H1 (cell line): ENCODE measurements around the gene IFNA17. TPM values are rescaled to one million over a fixed set of nuclear protein-coding genes. Genes with fewer than 3 reads are reported as not detected.

Experiments
- CTCF ChIA-PET: fragments of 300-600 bp; sonication (Branson Sonifier 250); formaldehyde crosslinking; loops from one replicate; lab custom pipeline; 2021; ENCODE audit not compliant: partially characterized antibody; lab: Charles Lee
- POLR2A ChIA-PET: fragments of 300-600 bp; sonication (Branson Sonifier 250); formaldehyde crosslinking; loops from one replicate; lab custom pipeline; 2021; ENCODE audit warnings: inconsistent platforms; ENCODE audit not compliant: partially characterized antibody; lab: Charles Lee
- DNase-seq, 2 experiments: peaks; one replicate each; pipeline versions ENCODE4 v3.0.0 to v3.0.0-alpha.2; 2010 to 2022; ENCODE audit warnings: low spot score in 2 of 2, low read depth in 1 of 2, mixed read lengths in 1 of 2
- FAIRE-seq: peaks from 2 replicates; lab custom pipeline; 2011; peaks lifted over from hg19 to GRCh38; lab: Jason Lieb, UNC
- H2AFZ ChIP-seq: 2 replicates; pipeline ENCODE4 v1.8.1; 2012; ENCODE audit warnings: low read length, inconsistent platforms
- H2AK5ac ChIP-seq: 2 replicates; pipeline ENCODE4 v1.6.1; 2013; ENCODE audit warnings: low read depth, low read length
- H2BK120ac ChIP-seq: replicated peaks from 2 replicates; pipeline ENCODE3; 2013; ENCODE audit warnings: low read depth, low read length, inconsistent platforms
- H2BK12ac ChIP-seq: 2 replicates; pipeline ENCODE4 v1.6.1; 2013; ENCODE audit warnings: low read depth, low read length
- H2BK15ac ChIP-seq: 2 replicates; pipeline ENCODE4 v1.6.1; 2013; ENCODE audit warnings: low read length
- H2BK20ac ChIP-seq: 2 replicates; pipeline ENCODE4 v1.6.1; 2013; ENCODE audit warnings: low read length
- H2BK5ac ChIP-seq: 2 replicates; pipeline ENCODE4 v1.6.1; 2013; ENCODE audit warnings: low read depth, low read length
- H3K14ac ChIP-seq: 2 replicates; pipeline ENCODE4 v1.6.1; 2013; ENCODE audit warnings: inconsistent platforms; ENCODE audit not compliant: insufficient read length
- H3K18ac ChIP-seq: 2 replicates; pipeline ENCODE4 v1.6.1; 2013; ENCODE audit warnings: low read length; ENCODE audit errors: extremely low read depth
- H3K23ac ChIP-seq: 2 replicates; pipeline ENCODE4 v1.6.1; 2013; ENCODE audit warnings: inconsistent platforms; ENCODE audit not compliant: insufficient read length
- H3K23me2 ChIP-seq: 2 replicates; pipeline ENCODE4 v1.6.1; 2013; ENCODE audit warnings: low read depth, low read length
- H3K27ac ChIP-seq: 2 replicates; pipeline ENCODE4 v1.6.1; 2011; ENCODE audit warnings: low read depth, low read length, inconsistent platforms
- H3K27me3 ChIP-seq, 4 experiments: replicated peaks in 1 of 4; 1 replicate in 1 of 4; 2 replicates in 3 of 4; pipeline versions ENCODE4 v1.6.1 to v1.8.1; 2011 to 2013; ENCODE audit warnings: low read length in 3 of 4, mild to moderate bottlenecking in 3 of 4, inconsistent platforms in 2 of 4, mixed read lengths in 2 of 4, moderate library complexity in 1 of 4; ENCODE audit not compliant: control insufficient read depth in 3 of 4, insufficient read depth in 3 of 4; ENCODE audit errors: extremely low read depth in 1 of 4
- H3K36me3 ChIP-seq, 4 experiments: 2 replicates each; pipeline versions ENCODE4 v1.6.1 to v1.8.1; 2011 to 2013; ENCODE audit warnings: mild to moderate bottlenecking in 4 of 4, low read length in 3 of 4, moderate library complexity in 2 of 4, control low read depth in 1 of 4, inconsistent platforms in 1 of 4; ENCODE audit not compliant: insufficient read depth in 4 of 4, control insufficient read depth in 2 of 4
- H3K4ac ChIP-seq: replicated peaks from 2 replicates; pipeline ENCODE3; 2013; ENCODE audit warnings: low read length, low read depth, mixed read lengths, inconsistent platforms; ENCODE audit not compliant: insufficient read length
- H3K4me1 ChIP-seq, 4 experiments: replicated peaks in 1 of 4; 1 replicate in 1 of 4; 2 replicates in 3 of 4; pipeline versions ENCODE4 v1.6.1 to v1.8.1; 2011 to 2013; ENCODE audit warnings: low read length in 3 of 4, inconsistent platforms in 2 of 4, mixed read lengths in 1 of 4; ENCODE audit not compliant: insufficient read depth in 4 of 4, control insufficient read depth in 3 of 4
- H3K4me2 ChIP-seq, 2 experiments: 2 replicates each; pipeline versions ENCODE4 v1.6.1 to v1.8.1; 2011 to 2013; ENCODE audit warnings: low read depth in 2 of 2, low read length in 2 of 2, control low read depth in 1 of 2, inconsistent platforms in 1 of 2, mild to moderate bottlenecking in 1 of 2; ENCODE audit not compliant: insufficient read depth in 1 of 2
- H3K4me3 ChIP-seq, 4 experiments: fragments of 200-600, 300-600 bp in 1 of 4; sonication (generic), shearing (Covaris generic), sonication (Bioruptor Twin) in 1 of 4; 2 replicates each; pipeline versions ENCODE4 v1.5.1 to v1.8.1; 2011 to 2016; ENCODE audit warnings: low read length in 4 of 4, low read depth in 3 of 4, control low read depth in 2 of 4, inconsistent platforms in 2 of 4, mild to moderate bottlenecking in 2 of 4, mixed read lengths in 1 of 4, moderate library complexity in 1 of 4; ENCODE audit not compliant: insufficient read depth in 2 of 4; ENCODE audit errors: extremely low read depth in 1 of 4
- H3K56ac ChIP-seq: replicated peaks from 2 replicates; pipeline ENCODE3; 2013; ENCODE audit warnings: low read depth, mild to moderate bottlenecking, mixed read lengths, low read length, inconsistent platforms; ENCODE audit not compliant: insufficient read length
- H3K79me1 ChIP-seq: 2 replicates; pipeline ENCODE4 v1.6.1; 2013; ENCODE audit warnings: low read depth, low read length, control low read depth
- H3K79me2 ChIP-seq, 2 experiments: 2 replicates each; pipeline versions ENCODE4 v1.6.1 to v1.8.1; 2012 to 2013; ENCODE audit warnings: low read length in 2 of 2, mild to moderate bottlenecking in 2 of 2, inconsistent platforms in 1 of 2; ENCODE audit not compliant: insufficient read depth in 2 of 2, control insufficient read depth in 1 of 2
- H3K9ac ChIP-seq, 4 experiments: replicated peaks in 1 of 4; 1 replicate in 1 of 4; 2 replicates in 3 of 4; pipeline versions ENCODE4 v1.6.1 to v1.8.1; 2011 to 2013; ENCODE audit warnings: low read depth in 3 of 4, low read length in 3 of 4, control low read depth in 2 of 4, mild to moderate bottlenecking in 2 of 4, moderate library complexity in 2 of 4, inconsistent platforms in 1 of 4; ENCODE audit errors: extremely low read depth in 1 of 4
- H3K9me3 ChIP-seq, 2 experiments: 2 replicates each; pipeline versions ENCODE4 v1.6.1 to v1.8.1; 2012 to 2013; ENCODE audit warnings: mild to moderate bottlenecking in 2 of 2, moderate library complexity in 2 of 2, control low read depth in 1 of 2, inconsistent platforms in 1 of 2, low read depth in 1 of 2, low read length in 1 of 2, mixed read lengths in 1 of 2; ENCODE audit not compliant: insufficient read depth in 2 of 2
- H4K20me1 ChIP-seq, 2 experiments: replicated peaks in 1 of 2; 2 replicates each; pipeline versions ENCODE3 to v1.8.1; 2011 to 2013; ENCODE audit warnings: inconsistent platforms in 2 of 2, low read length in 2 of 2, mild to moderate bottlenecking in 1 of 2; ENCODE audit not compliant: insufficient read depth in 2 of 2, control insufficient read depth in 1 of 2
- H4K5ac ChIP-seq: 2 replicates; pipeline ENCODE4 v1.6.1; 2013; ENCODE audit warnings: low read length, low read depth, mixed read lengths, inconsistent platforms; ENCODE audit not compliant: insufficient read length
- H4K8ac ChIP-seq: 2 replicates; pipeline ENCODE4 v1.8.0; 2013; ENCODE audit warnings: mild to moderate bottlenecking, moderate library complexity, low read length, inconsistent platforms; ENCODE audit not compliant: insufficient read depth; ENCODE audit errors: extremely low read depth
- H4K91ac ChIP-seq: replicated peaks from 2 replicates; pipeline ENCODE3; 2013; ENCODE audit warnings: low read length, mixed read lengths, inconsistent platforms; ENCODE audit not compliant: insufficient read length
- ASH2L ChIP-seq: fragments of 200-600, 300-600 bp; sonication (generic); IDR thresholded peaks from one replicate; pipeline ENCODE4 v1.7.1; 2017; ENCODE audit warnings: low read length
- ATF2 ChIP-seq: IDR thresholded peaks from 2 replicates; pipeline ENCODE4 v1.6.1; 2012; ENCODE audit warnings: low read length, inconsistent platforms
- CHD1 ChIP-seq: IDR thresholded peaks from 2 replicates; pipeline ENCODE4 v1.6.1; 2012; ENCODE audit warnings: low read depth, low read length, improper control_type of control experiment
- EZH2 ChIP-seq: fragments of 200-600 bp; sonication (generic); IDR thresholded peaks from 2 replicates; pipeline ENCODE4 v1.7.1; 2012; ENCODE audit warnings: low read depth, mild to moderate bottlenecking, moderate library complexity, low read length, inconsistent platforms; ENCODE audit not compliant: severe bottlenecking
- FOSL1 ChIP-seq: IDR thresholded peaks from 2 replicates; pipeline ENCODE4 v1.6.1; 2011; ENCODE audit warnings: mild to moderate bottlenecking, low read depth, low read length, moderate library complexity; ENCODE audit not compliant: insufficient read depth
- JUN ChIP-seq: IDR thresholded peaks from 2 replicates; pipeline ENCODE4 v1.6.1; 2011; ENCODE audit warnings: low read depth, mild to moderate bottlenecking, improper control_type of control experiment, low read length
- KDM5A ChIP-seq: fragments of 200-600 bp; IDR thresholded peaks from 2 replicates; pipeline ENCODE4 v1.7.1; 2012; ENCODE audit warnings: mild to moderate bottlenecking, low read length, inconsistent platforms, mixed read lengths
- NRF1 ChIP-seq: IDR thresholded peaks from 2 replicates; pipeline ENCODE4 v1.6.1; 2011; ENCODE audit warnings: mild to moderate bottlenecking, low read depth, low read length, improper control_type of control experiment
- RBBP5 ChIP-seq: IDR thresholded peaks from 2 replicates; pipeline ENCODE4 v1.7.1; 2012; ENCODE audit warnings: low read depth, mild to moderate bottlenecking, inconsistent platforms, low read length, moderate library complexity, borderline replicate concordance
- SIRT6 ChIP-seq: IDR thresholded peaks from one replicate; pipeline ENCODE4 v1.7.1; 2012; ENCODE audit warnings: low read length, inconsistent platforms
- SP2 ChIP-seq: IDR thresholded peaks from 2 replicates; pipeline ENCODE4 v1.6.1; 2012; ENCODE audit warnings: mild to moderate bottlenecking, low read length, inconsistent platforms
- SUZ12 ChIP-seq: fragments of 200-600 bp; sonication (generic); IDR thresholded peaks from 2 replicates; pipeline ENCODE4 v1.6.1; 2012; ENCODE audit warnings: mild to moderate bottlenecking, inconsistent platforms, low read length, moderate library complexity, mixed read lengths
- TBP ChIP-seq: IDR thresholded peaks from 2 replicates; pipeline ENCODE4 v1.6.1; 2011; ENCODE audit warnings: low read depth, low read length, improper control_type of control experiment
- WGBS, 2 experiments: shearing (Covaris generic) in 1 of 2; methylation state at CpG; one replicate each; pipeline versions ENCODE4 v1.1.6 to v1.1.7; 2013 to 2015; ENCODE audit warnings: low lambda C conversion rate in 2 of 2, mixed read lengths in 2 of 2, inconsistent platforms in 1 of 2, low coverage in 1 of 2, missing lambda C conversion rate in 1 of 2; ENCODE audit not compliant: insufficient replicate concordance in 2 of 2, insufficient coverage in 1 of 2, insufficient read length in 1 of 2; ENCODE audit errors: extremely low coverage in 1 of 2, missing lambda C conversion rate in 1 of 2; 5-methylcytosine and 5-hydroxymethylcytosine counted together
- polyA plus RNA-seq, 7 experiments: library from polyadenylated mRNA; depleted of rRNA in 3 of 7; stranded (reverse) in 5 of 7; unstranded in 2 of 7; fragments of >200 nt in 5 of 7; fragments of 200-250 nt in 2 of 7; gene quantifications; 1 replicate in 5 of 7; 2 replicates in 1 of 7; 4 replicates in 1 of 7; pipeline versions ENCODE4 v1.2.1 to v1.2.3, GENCODE V29; 2011 to 2013; ENCODE audit warnings: missing spikeins in 2 of 7, mixed read lengths in 2 of 7
- total RNA-seq: library from RNA; stranded (reverse); fragmentation: NEBNext Ultra II Directional; extraction: Animal tissue kit (Norgen Biotek cat#: 25700); gene quantifications from 2 replicates; pipeline ENCODE4 v1.2.1, GENCODE V29; 2021

IFNA17 gene
- total and polyA plus RNA-seq, 2 of the 8 experiments (the other 6 are each of a cell fraction or from before 2014, with no cell fraction given) = not detected

GRCh38 chr9:21251190-21251589, 23.2 kb upstream of the IFNA17 start:
- peaks cover 0 to 7% (median 3%) of the 10 kb centered on the region in 4 experiments; a peak in 3 of 7 replicates for H3K4me1 ChIP-seq
- CTCF ChIA-PET = interaction anchor here (0.6 to 5.4 kb wide), 21 partner anchors 10 to 203 kb away, joined by 3 to 53 read pairs (median 6); partner anchors contain the start of genes IFNA14 and KLHL9
- no peaks in the 10 kb centered on the region for H3K79me1 ChIP-seq
- H2BK5ac ChIP-seq = no peak overlapping the region
- H2AFZ ChIP-seq = no peak overlapping the region
- H4K5ac ChIP-seq = no peak overlapping the region
- POLR2A ChIA-PET = no interaction called here
- FAIRE-seq (no peak), DNase-seq (no peak)
- H3K36me3 ChIP-seq = no peaks in the 10 kb centered on the region
- H3K23me2 ChIP-seq = no peaks in the 10 kb centered on the region
- 74% methylated on average over 1 of the region's 1 CpG; no CpG with 5 or more reads in 1 of the 2 experiments for WGBS, 2 experiments
- H3K9ac ChIP-seq = no peak overlapping the region
- no peak overlapping the region for H3K23ac ChIP-seq
- no peaks in the 10 kb centered on the region; a peak in 1 of 7 replicates for H3K27me3 ChIP-seq
- H4K20me1 ChIP-seq = no peaks in the 10 kb centered on the region
- H3K27ac ChIP-seq = no peak overlapping the region
- H3K14ac ChIP-seq = no peak overlapping the region
- no peak overlapping the region for H2BK15ac ChIP-seq
- H3K18ac ChIP-seq = no peak overlapping the region
- no peak overlapping the region for H2BK20ac ChIP-seq
- no peak overlapping the region for H3K4me3 ChIP-seq
- H2BK120ac ChIP-seq = no peak overlapping the region
- H3K79me2 ChIP-seq = no peaks in the 10 kb centered on the region
- no peak overlapping the region for H4K91ac ChIP-seq
- H3K56ac ChIP-seq = no peak overlapping the region
- no peak overlapping the region for H2AK5ac ChIP-seq
- H4K8ac ChIP-seq = no peak overlapping the region
- H3K4me2 ChIP-seq = peak overlapping the region in 1 of 2 experiments; percentile 16; a peak in 1 of 4 replicates
- H3K9me3 ChIP-seq = no peaks in the 10 kb centered on the region
- no peak overlapping the region for H2BK12ac ChIP-seq
- H3K4ac ChIP-seq = no peak overlapping the region
- no peak for TF ChIP-seq RBBP5
- no peak for TF ChIP-seq SIRT6
- TF ChIP-seq FOSL1 = no peak
- no peak for TF ChIP-seq NRF1
- no peak for TF ChIP-seq SUZ12
- TF ChIP-seq ATF2 = no peak
- TF ChIP-seq KDM5A = no peak
- no peak for TF ChIP-seq TBP
- TF ChIP-seq CHD1 = no peak
- TF ChIP-seq JUN = no peak
- TF ChIP-seq ASH2L = no peak
- TF ChIP-seq EZH2 = no peak
- TF ChIP-seq SP2 = no peak
